ENCODE measurements around the gene SNRNP25. TPM values are rescaled to one million over a fixed set of nuclear protein-coding genes. Genes with fewer than 3 reads are reported as not detected.
"Not testable (repeated sequence)": the region's sequence is repeated elsewhere in the genome, so short reads cannot be mapped to it uniquely, and the experiment has no call there.

The SNRNP25 gene
- total and polyA plus RNA-seq, 9 donors, result 23.8 to 31.9 (median 29.4) TPM

- not testable (repeated sequence) for H3K27ac ChIP-seq (ENCODE audit: low read length); H3K27me3 ChIP-seq (ENCODE audit: control insufficient read depth, insufficient read depth, low read length); H3K36me3 ChIP-seq (ENCODE audit: control insufficient read depth, insufficient read depth, low read length); H3K9me3 ChIP-seq (replicated peaks; ENCODE audit: control insufficient read depth, low read depth, low read length); H3K4me1 ChIP-seq (ENCODE audit: control insufficient read depth, insufficient read depth, low read length); H3K4me3 ChIP-seq (ENCODE audit: low read length); DNase-seq
- 75% methylated on average over 2 of the region's 8 CpGs for WGBS (ENCODE audit: insufficient coverage)
Measured at GRCh38 chr16:33154-33876, 20.3 kb upstream of the SNRNP25 start.

- H3K36me3 ChIP-seq (ENCODE audit: control insufficient read depth, insufficient read depth, low read length), result no peaks in the 10 kb centered on the region
- no peak overlapping the region for H3K4me3 ChIP-seq (ENCODE audit: low read length)
- H3K9me3 ChIP-seq (replicated peaks; ENCODE audit: control insufficient read depth, low read depth, low read length), result no peaks in the 10 kb centered on the region
- no peaks in the 10 kb centered on the region for H3K27me3 ChIP-seq (ENCODE audit: control insufficient read depth, insufficient read depth, low read length)
- 74% methylated on average over 18 of the region's 21 CpGs for WGBS (ENCODE audit: insufficient coverage)
- no peaks in the 10 kb centered on the region for H3K4me1 ChIP-seq (ENCODE audit: control insufficient read depth, insufficient read depth, low read length)
- DNase-seq, result no peak
- no peak overlapping the region for H3K27ac ChIP-seq (ENCODE audit: low read length)
Measured at GRCh38 chr16:33877-34647, 19.6 kb upstream of the SNRNP25 start.

- H3K27ac ChIP-seq (ENCODE audit: low read length), result no peak overlapping the region
- no peak overlapping the region for H3K4me3 ChIP-seq (ENCODE audit: low read length)
- DNase-seq, result no peak
- no peaks in the 10 kb centered on the region for H3K36me3 ChIP-seq (ENCODE audit: control insufficient read depth, insufficient read depth, low read length)
- WGBS (ENCODE audit: insufficient coverage), result 31% methylated on average over 6 of the region's 6 CpGs
- no peaks in the 10 kb centered on the region for H3K27me3 ChIP-seq (ENCODE audit: control insufficient read depth, insufficient read depth, low read length)
- no peaks in the 10 kb centered on the region for H3K4me1 ChIP-seq (ENCODE audit: control insufficient read depth, insufficient read depth, low read length)
- no peaks in the 10 kb centered on the region for H3K9me3 ChIP-seq (replicated peaks; ENCODE audit: control insufficient read depth, low read depth, low read length)
Measured at GRCh38 chr16:34648-34987, 19.0 kb upstream of the SNRNP25 start.

GRCh38 chr16:35011-35677 lies 18.5 kb upstream of the SNRNP25 start:
- H3K36me3 ChIP-seq (ENCODE audit: control insufficient read depth, insufficient read depth, low read length), result no peaks in the 10 kb centered on the region
- no peaks in the 10 kb centered on the region for H3K4me1 ChIP-seq (ENCODE audit: control insufficient read depth, insufficient read depth, low read length)
- H3K27me3 ChIP-seq (ENCODE audit: control insufficient read depth, insufficient read depth, low read length), result no peaks in the 10 kb centered on the region
- H3K4me3 ChIP-seq (ENCODE audit: low read length), result no peak overlapping the region
- no peaks in the 10 kb centered on the region for H3K9me3 ChIP-seq (replicated peaks; ENCODE audit: control insufficient read depth, low read depth, low read length)
- WGBS (ENCODE audit: insufficient coverage), result 68% methylated on average over 17 of the region's 17 CpGs
- no peak overlapping the region for H3K27ac ChIP-seq (ENCODE audit: low read length)
- no peak for DNase-seq

- no peak for DNase-seq
- no peaks in the 10 kb centered on the region for H3K27me3 ChIP-seq (ENCODE audit: control insufficient read depth, insufficient read depth, low read length)
- H3K9me3 ChIP-seq (replicated peaks; ENCODE audit: control insufficient read depth, low read depth, low read length), result no peaks in the 10 kb centered on the region
- no peak overlapping the region for H3K27ac ChIP-seq (ENCODE audit: low read length)
- no peak overlapping the region for H3K4me3 ChIP-seq (ENCODE audit: low read length)
- H3K4me1 ChIP-seq (ENCODE audit: control insufficient read depth, insufficient read depth, low read length), result no peaks in the 10 kb centered on the region
- 82% methylated on average over 9 of the region's 11 CpGs for WGBS (ENCODE audit: insufficient coverage)
- no peaks in the 10 kb centered on the region for H3K36me3 ChIP-seq (ENCODE audit: control insufficient read depth, insufficient read depth, low read length)
Measured at GRCh38 chr16:35678-36305, 17.8 kb upstream of the SNRNP25 start.

GRCh38 chr16:36336-36984 lies 17.2 kb upstream of the SNRNP25 start:
- no peaks in the 10 kb centered on the region for H3K36me3 ChIP-seq (ENCODE audit: control insufficient read depth, insufficient read depth, low read length)
- no peak overlapping the region for H3K27ac ChIP-seq (ENCODE audit: low read length)
- no peaks in the 10 kb centered on the region for H3K9me3 ChIP-seq (replicated peaks; ENCODE audit: control insufficient read depth, low read depth, low read length)
- 85% methylated on average over 14 of the region's 15 CpGs for WGBS (ENCODE audit: insufficient coverage)
- H3K27me3 ChIP-seq (ENCODE audit: control insufficient read depth, insufficient read depth, low read length), result no peaks in the 10 kb centered on the region
- no peak overlapping the region for H3K4me3 ChIP-seq (ENCODE audit: low read length)
- H3K4me1 ChIP-seq (ENCODE audit: control insufficient read depth, insufficient read depth, low read length), result no peaks in the 10 kb centered on the region
- no peak for DNase-seq

GRCh38 chr16:37511-37910 lies 16.1 kb upstream of the SNRNP25 start:
- Histone ChIP-seq H3K9me3 (replicated peaks; ENCODE audit: control insufficient read depth, low read depth, low read length) (no peaks in the 10 kb centered on the region), H3K27me3 (ENCODE audit: control insufficient read depth, insufficient read depth, low read length) (no peaks in the 10 kb centered on the region), H3K27ac (ENCODE audit: low read length) (no peak overlapping the region), H3K36me3 (ENCODE audit: control insufficient read depth, insufficient read depth, low read length) (no peaks in the 10 kb centered on the region), H3K4me1 (ENCODE audit: control insufficient read depth, insufficient read depth, low read length) (no peaks in the 10 kb centered on the region), H3K4me3 (ENCODE audit: low read length) (no peak overlapping the region)
- DNase-seq, result no peak
- 80% methylated on average over 2 of the region's 5 CpGs for WGBS (ENCODE audit: insufficient coverage)

GRCh38 chr16:38206-38605 lies 15.4 kb upstream of the SNRNP25 start:
- not testable (repeated sequence) for H3K9me3 ChIP-seq (replicated peaks; ENCODE audit: control insufficient read depth, low read depth, low read length); DNase-seq; H3K4me3 ChIP-seq (ENCODE audit: low read length); H3K36me3 ChIP-seq (ENCODE audit: control insufficient read depth, insufficient read depth, low read length); H3K27ac ChIP-seq (ENCODE audit: low read length); H3K27me3 ChIP-seq (ENCODE audit: control insufficient read depth, insufficient read depth, low read length); H3K4me1 ChIP-seq (ENCODE audit: control insufficient read depth, insufficient read depth, low read length)
- WGBS (ENCODE audit: insufficient coverage), result 89% methylated on average over 11 of the region's 11 CpGs

GRCh38 chr16:38941-39892 lies 14.4 kb upstream of the SNRNP25 start:
- 68% methylated on average over 3 of the region's 13 CpGs for WGBS (ENCODE audit: insufficient coverage)
- H3K36me3 ChIP-seq (ENCODE audit: control insufficient read depth, insufficient read depth, low read length), result no peaks in the 10 kb centered on the region

More at GRCh38 chr16:38941-39892, 14.4 kb upstream of the SNRNP25 start:
- Histone ChIP-seq H3K9me3 (replicated peaks; ENCODE audit: control insufficient read depth, low read depth, low read length) (no peaks in the 10 kb centered on the region), H3K4me1 (ENCODE audit: control insufficient read depth, insufficient read depth, low read length) (no peaks in the 10 kb centered on the region), H3K27ac (ENCODE audit: low read length) (no peak overlapping the region), H3K27me3 (ENCODE audit: control insufficient read depth, insufficient read depth, low read length) (no peaks in the 10 kb centered on the region), H3K4me3 (ENCODE audit: low read length) (no peak overlapping the region)
- DNase-seq, result no peak
